DMS114 treated with DMSO at 0.1 percent for 48 hours (cell line): Measurements from ENCODE around the gene MRPL20.
"Not testable (repeated sequence)": the region's sequence is repeated elsewhere in the genome, so short reads cannot be mapped to it uniquely, and the experiment has no call there.

Source experiments
- DNase-seq: peaks from one replicate; lab custom pipeline; 2025; ENCODE audit not compliant: unreplicated experiment; lab: John Stamatoyannopoulos, UW

The MRPL20 gene

DNA sequence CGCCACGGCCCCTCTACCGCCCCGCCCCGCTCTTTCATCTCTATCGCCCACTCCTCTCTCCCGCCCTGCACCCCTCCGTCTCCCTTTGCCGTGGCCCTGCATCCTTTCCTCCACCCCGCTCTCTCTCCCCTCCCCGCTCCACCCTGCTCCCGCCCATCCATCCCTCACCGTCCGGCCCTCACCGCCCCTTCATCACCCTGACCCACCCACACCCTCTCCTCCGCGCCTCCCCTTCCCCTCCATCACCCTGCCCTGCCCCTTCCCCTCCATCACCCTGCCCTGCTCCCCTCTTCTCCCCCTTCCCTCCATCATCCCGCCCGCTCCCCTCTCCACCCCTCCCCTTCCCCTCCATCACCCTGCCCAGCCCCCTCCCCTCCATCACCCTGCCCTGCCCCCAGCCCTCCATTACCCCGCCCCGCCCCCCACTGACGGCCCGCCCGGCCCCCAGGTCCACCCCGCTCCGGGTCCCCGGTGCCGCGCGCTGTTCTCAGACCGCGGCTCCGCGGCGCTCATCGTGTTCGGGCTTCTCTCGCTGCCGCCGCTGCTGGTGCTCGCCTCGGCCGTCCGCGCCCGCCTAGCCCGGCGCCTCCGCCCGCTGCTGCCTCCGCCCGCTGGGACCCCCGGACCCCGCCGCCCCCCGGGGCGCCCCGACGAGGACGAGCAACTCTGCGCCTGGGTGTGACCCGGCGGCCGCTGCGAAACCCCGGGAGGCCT, 20.2 kb upstream of the MRPL20 start:
- no peak for DNase-seq

- DNase-seq: no peak
These were observed 19.5 kb upstream of the MRPL20 start for GRCh38 chr1:1426496-1427105.

DNA sequence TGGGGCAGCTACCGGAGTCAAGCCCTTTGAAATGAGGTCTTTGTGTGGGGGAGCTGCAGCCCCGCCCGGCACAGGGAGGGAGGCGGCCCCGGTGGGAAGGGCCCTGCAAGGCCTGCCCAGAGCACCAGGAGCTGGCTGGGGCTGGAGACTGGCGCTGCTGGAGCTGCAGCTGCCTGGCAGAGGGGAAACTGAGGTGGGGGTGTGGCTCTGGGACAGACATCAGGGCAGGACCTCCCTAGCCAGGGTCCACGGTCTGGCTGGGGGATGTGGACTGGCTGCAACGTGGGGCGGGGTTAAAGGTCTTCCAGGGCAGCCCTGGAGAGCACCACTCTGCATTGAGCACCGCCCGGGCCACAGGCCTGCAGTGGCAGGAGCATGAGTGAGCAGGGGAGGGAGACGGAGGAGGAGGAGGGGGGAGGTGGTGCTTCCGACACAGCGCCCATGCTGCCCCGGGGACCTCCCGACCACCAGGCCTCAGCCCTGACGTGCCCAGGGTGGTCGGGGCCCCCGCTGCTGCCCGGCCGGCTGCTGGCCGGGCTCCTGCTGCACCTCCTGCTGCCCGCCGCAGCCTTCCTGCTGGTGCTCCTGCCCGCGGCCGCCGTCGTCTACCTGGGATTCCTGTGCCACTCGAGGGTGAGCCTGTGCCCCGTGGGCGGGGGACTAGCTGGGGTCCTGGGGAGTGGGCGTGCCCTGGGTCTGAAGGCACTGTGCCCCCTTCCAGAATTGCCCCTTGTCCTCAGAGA, 18.8 kb upstream of the MRPL20 start:
- DNase-seq: no peak

- DNase-seq: no peak
These were observed 18.3 kb upstream of the MRPL20 start for GRCh38 chr1:1425426-1425752.

GRCh38 chr1:1424707-1425106, 17.6 kb upstream of the MRPL20 start:
- DNase-seq: no peak

- no peak for DNase-seq
These were observed 16.1 kb upstream of the MRPL20 start for GRCh38 chr1:1423245-1423597.

DNA sequence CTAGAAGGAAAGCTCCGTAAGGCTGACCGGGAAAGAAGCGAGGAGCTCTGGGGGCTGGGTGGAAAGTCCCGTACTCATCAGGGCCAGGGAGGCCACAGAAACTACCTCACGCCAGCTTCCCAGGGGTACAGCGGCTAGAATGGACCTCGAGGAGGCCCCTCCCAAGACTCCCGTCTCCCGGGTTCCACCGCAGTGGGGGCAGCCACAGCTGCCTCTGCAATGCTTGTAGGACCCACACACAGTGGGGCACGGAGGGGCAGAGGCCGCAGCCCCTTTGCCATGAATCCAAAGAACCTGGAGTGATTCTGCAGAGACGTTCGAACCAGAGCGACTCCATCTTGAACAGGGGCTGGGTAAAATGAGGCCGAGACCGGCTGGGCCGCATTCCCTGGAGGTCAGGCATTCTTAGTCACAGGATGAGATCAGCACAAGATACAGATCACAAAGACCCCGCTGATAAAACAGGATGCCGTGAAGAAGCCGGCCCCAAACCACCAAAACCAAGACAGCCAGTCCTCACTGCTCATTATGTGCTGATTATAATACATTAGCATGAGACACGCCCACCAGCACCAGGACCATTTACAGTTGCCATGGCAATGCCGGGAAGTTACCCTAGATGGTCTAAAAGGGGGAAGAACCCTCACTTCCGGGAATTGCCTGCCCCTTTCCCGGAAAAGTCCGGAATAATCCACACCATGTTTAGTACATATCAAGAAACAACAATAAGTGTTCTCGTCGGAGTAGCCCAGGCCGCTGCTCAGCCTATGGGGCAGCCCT, 15.6 kb upstream of the MRPL20 start:
- DNase-seq: no peak

DNA sequence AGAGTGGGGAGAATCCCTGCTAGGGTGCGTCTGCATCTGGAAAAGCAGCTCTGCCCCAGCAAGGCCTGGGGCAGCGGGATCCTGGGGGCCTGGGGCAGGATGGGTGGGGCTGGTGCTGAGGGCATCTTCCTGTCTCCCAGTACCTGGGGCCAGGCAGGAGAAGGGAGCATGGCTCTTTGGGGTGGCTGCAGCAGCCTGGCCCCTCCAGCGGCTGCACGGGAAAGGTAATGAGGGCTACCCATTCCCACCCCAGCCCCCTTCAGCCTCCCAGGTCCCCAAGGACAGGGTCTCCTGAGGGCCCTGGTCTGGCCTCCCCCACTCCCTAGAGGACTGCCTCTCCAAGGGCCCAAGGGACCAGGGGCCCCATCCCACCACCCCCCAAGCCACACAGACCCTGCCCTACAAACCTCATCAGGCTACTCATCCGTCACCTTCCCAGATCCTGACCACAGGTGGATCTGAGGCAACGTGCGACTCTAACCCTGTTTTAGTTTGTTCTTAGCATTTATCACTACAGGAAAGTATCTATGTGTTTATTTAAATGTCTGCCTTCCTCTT, 14.9 kb upstream of the MRPL20 start:
- no peak for DNase-seq

- no peak for DNase-seq
These were observed 14.2 kb upstream of the MRPL20 start, which contains the start of gene ANKRD65 for GRCh38 chr1:1421147-1421906. TSS of gene ANKRD65 (minus strand) at chr1:1421276. CDS start at chr1:1421005, 271 bp downstream.

DNA sequence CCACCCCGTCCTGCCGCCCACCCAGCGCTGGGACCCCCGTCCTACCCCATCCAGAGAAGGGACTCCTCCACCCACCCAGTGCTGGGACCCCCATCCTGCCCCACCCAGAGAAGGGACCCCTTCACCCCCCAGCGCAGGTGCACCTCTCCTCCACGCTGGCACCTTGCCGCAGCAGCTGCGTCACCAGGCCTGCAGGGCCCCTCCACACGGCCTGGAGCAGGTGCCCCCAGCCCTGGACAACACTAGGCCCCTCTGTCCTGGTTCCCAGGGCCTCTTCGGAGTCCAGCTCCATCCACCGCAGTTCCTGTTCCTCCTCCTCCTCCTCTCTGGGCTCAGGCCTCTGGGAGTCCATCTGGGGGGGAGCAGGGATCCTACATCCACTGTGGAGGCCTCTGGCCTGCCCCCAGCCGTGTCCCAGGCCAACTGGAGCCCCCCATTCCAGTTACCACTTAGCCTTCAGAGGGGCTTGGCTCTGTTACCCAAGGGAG, 13.6 kb upstream of the MRPL20 start:
- DNase-seq: no peak

DNA sequence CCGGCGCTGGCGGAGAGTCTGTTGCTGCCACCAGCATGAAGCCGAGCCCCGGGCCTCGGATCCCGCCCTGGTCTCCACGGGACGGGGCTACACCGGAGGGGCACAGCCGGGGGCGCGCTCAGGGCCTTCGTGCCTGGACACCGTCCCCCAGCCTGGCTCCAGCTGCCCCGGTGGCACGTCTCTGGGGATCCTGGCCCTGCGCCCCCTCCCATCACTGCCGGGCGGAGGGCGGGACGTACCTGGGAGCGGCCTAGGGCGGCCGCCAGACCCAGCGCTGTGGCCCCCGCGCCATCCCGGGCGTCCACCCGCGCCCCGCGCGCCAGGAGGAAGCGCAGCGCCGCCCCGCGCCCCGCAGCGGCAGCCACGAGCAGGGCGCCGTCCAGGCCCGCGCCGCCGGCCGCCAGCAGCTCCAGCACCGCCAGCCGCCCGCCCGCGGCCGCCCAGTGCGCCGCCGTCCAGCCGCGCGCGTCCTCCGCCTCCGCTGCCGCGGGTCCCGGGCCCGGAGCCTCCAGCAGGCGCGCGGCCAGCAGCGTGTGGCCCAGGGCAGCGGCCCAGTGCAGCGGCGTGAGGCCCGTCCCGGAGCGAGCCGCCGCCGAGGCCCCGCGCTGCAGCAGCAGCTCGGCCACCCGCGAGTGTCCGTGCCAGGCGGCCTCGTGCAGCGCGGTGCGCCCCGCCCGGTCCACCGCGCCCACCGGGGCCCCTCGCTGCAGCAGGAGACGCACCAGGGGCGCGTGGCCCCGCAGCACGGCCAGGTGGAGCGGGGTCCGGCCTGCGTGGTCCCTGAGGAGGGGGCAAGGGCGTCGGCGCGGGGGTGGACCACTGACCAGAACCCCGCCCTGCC, 12.9 kb upstream of the MRPL20 start:
- no peak for DNase-seq

DNA sequence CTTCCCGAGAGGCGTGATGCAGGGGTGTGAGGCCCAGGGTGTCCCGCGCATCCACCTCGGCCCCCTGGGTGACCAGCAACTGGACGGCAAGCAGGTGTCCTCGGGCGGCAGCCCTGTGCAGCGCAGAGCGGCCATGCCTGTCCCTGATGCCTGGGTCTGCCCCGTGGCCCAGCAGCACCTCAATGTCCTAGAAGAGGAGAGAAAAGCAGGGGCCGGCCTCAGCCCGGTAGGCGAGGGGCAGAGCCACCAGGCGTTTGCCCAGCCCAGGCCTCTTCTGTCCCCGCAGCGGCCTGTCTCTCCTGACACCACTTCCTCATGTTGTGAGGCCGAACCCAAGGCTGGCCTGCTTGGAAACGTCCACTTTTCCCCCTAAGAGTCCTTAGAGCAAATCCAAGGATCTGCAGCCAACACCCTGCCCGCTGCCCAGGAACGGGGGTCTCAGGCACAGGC, 12.3 kb upstream of the MRPL20 start:
- DNase-seq: no peak

GRCh38 chr1:1418464-1419362, 11.6 kb upstream of the MRPL20 start:
- DNase-seq: no peak

GRCh38 chr1:1417825-1418463, 10.9 kb upstream of the MRPL20 start:
- DNase-seq: not testable (repeated sequence)

- DNase-seq: not testable (repeated sequence)
These were observed 10.3 kb upstream of the MRPL20 start for GRCh38 chr1:1417396-1417795.

GRCh38 chr1:1415751-1416150, 8.7 kb upstream of the MRPL20 start:
- no peak for DNase-seq

DNA sequence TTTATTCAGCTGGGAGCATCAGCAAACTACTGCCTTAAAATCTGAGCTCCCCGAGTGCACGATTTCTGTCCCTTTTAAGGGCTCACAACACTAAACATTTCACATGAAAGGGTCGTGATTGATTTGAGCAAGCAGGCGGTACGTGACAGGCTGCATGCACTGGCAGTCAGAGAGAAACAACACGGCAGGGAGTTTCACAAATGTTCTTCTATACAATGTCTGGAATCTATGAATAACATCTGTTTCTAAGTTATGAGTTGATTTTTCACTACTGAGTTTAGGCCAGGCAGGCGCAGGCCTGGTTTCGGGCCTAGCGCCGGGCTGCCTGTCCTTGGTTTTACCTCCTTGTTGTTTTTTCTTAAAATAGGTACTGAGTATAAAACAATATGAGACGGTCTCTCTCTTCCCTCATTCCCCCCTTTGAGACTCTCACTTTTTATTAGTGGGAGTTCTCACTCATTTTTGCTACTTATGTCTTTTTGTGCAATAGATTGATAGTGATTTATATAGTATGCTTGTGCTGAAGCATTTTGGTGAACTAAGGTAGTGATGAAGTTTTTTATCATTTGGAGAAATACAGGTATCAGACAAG, 5.3 kb upstream of the MRPL20 start:
- not testable (repeated sequence) for DNase-seq
